ENCODE data around the gene RASGRP2.

Gene RASGRP2

GRCh38 chr11:64698427-64698826 is 45.5 kb downstream of the RASGRP2 start:
- no peak for FAIRE-seq
- no peak for DNase-seq (ENCODE audit: low spot score)

GRCh38 chr11:64697663-64698375 is 46.1 kb downstream of the RASGRP2 start:
- no peak for DNase-seq (ENCODE audit: low spot score)
- FAIRE-seq: no peak

GRCh38 chr11:64696045-64696444 is 47.9 kb downstream of the RASGRP2 start:
- DNase-seq (ENCODE audit: low spot score) (no peak), FAIRE-seq (no peak)

GRCh38 chr11:64695548-64695947 is 48.4 kb downstream of the RASGRP2 start:
- DNase-seq (ENCODE audit: low spot score): no peak
- FAIRE-seq: no peak

GRCh38 chr11:64694821-64695365 is 49.0 kb downstream of the RASGRP2 start:
- FAIRE-seq (no peak), DNase-seq (ENCODE audit: low spot score) (no peak)

GRCh38 chr11:64694026-64694755 is 49.8 kb downstream of the RASGRP2 start:
- FAIRE-seq (no peak), DNase-seq (ENCODE audit: low spot score) (no peak)

GRCh38 chr11:64692764-64693331 is 51.1 kb downstream of the RASGRP2 start:
- DNase-seq (ENCODE audit: low spot score): no peak
- no peak for FAIRE-seq

GRCh38 chr11:64691543-64691942 is 52.4 kb downstream of the RASGRP2 start:
- FAIRE-seq (no peak), DNase-seq (ENCODE audit: low spot score) (no peak)

GRCh38 chr11:64690235-64690634 is 53.7 kb downstream of the RASGRP2 start:
- no peak for FAIRE-seq
- no peak for DNase-seq (ENCODE audit: low spot score)

GRCh38 chr11:64688534-64688982 is 55.4 kb downstream of the RASGRP2 start:
- peak; percentile 32 for FAIRE-seq

GRCh38 chr11:64687643-64688533 is 56.1 kb downstream of the RASGRP2 start:
- no peak for FAIRE-seq

More at GRCh38 chr11:64688534-64688982, 55.4 kb downstream of the RASGRP2 start:
- DNase-seq (ENCODE audit: low spot score): peak; percentile 91

GRCh38 chr11:64687204-64687603 is 56.7 kb downstream of the RASGRP2 start:
- FAIRE-seq (no peak), DNase-seq (ENCODE audit: low spot score) (no peak)

More at GRCh38 chr11:64687643-64688533, 56.1 kb downstream of the RASGRP2 start:
- no peak for DNase-seq (ENCODE audit: low spot score)

- DNase-seq (ENCODE audit: low spot score): no peak
- no peak for FAIRE-seq
Measured at GRCh38 chr11:64686466-64687170, 57.3 kb downstream of the RASGRP2 start.

- FAIRE-seq (peak; percentile 82), DNase-seq (ENCODE audit: low spot score) (no peak)
Measured at GRCh38 chr11:64685536-64685935, 58.4 kb downstream of the RASGRP2 start.

- FAIRE-seq: no peak
- no peak for DNase-seq (ENCODE audit: low spot score)
Measured at GRCh38 chr11:64684357-64684756, 59.6 kb downstream of the RASGRP2 start.

- FAIRE-seq (no peak), DNase-seq (ENCODE audit: low spot score) (no peak)
Measured at GRCh38 chr11:64681171-64681570, 62.8 kb downstream of the RASGRP2 start.

GRCh38 chr11:64679846-64680245 is 64.1 kb downstream of the RASGRP2 start:
- DNase-seq (ENCODE audit: low spot score) (no peak), FAIRE-seq (no peak)

GRCh38 chr11:64677441-64678023 is 66.4 kb downstream of the RASGRP2 start:
- FAIRE-seq (no peak), DNase-seq (ENCODE audit: low spot score) (no peak)
